Mesenchymal stem cell (in vitro differentiated cells and primary cell): ENCODE measurements around the gene TUBA4A.

Experiments
- DNase-seq: peaks from one replicate; pipeline ENCODE4 v3.0.0-alpha.2; 2013
- H2AFZ ChIP-seq: one replicate; pipeline ENCODE4 v1.6.1; 2013; ENCODE audit warnings: low read depth, mild to moderate bottlenecking, control low read depth, inconsistent platforms, low read length, moderate library complexity
- H2AK5ac ChIP-seq: 2 replicates; pipeline ENCODE4 v1.6.1; 2013; ENCODE audit warnings: low read length, moderate library complexity, mild to moderate bottlenecking, inconsistent platforms; ENCODE audit not compliant: severe bottlenecking
- H2BK120ac ChIP-seq: one replicate; pipeline ENCODE4 v1.6.1; 2013; ENCODE audit warnings: low read depth, mild to moderate bottlenecking, inconsistent platforms, low read length, moderate library complexity
- H2BK12ac ChIP-seq, 2 experiments: one replicate each; pipeline ENCODE4 v1.6.1; 2013; ENCODE audit warnings: inconsistent platforms in 2 of 2, low read length in 2 of 2, mild to moderate bottlenecking in 2 of 2, moderate library complexity in 2 of 2, control low read depth in 1 of 2
- H2BK15ac ChIP-seq: one replicate; pipeline ENCODE4 v1.6.1; 2013; ENCODE audit warnings: mild to moderate bottlenecking, low read depth, inconsistent platforms; ENCODE audit not compliant: poor library complexity, severe bottlenecking
- H2BK5ac ChIP-seq: 2 replicates; pipeline ENCODE4 v1.6.1; 2013; ENCODE audit warnings: low read depth, mild to moderate bottlenecking, low read length, control low read depth, inconsistent platforms; ENCODE audit not compliant: poor library complexity, severe bottlenecking
- H3K14ac ChIP-seq, 2 experiments: one replicate each; pipeline ENCODE4 v1.6.1; 2013; ENCODE audit warnings: inconsistent platforms in 2 of 2, low read length in 2 of 2, control low read depth in 1 of 2, mild to moderate bottlenecking in 1 of 2, moderate library complexity in 1 of 2
- H3K18ac ChIP-seq, 2 experiments: one replicate each; pipeline ENCODE4 v1.6.1; 2013; ENCODE audit warnings: inconsistent platforms in 2 of 2, low read length in 2 of 2, control low read depth in 1 of 2, low read depth in 1 of 2, mild to moderate bottlenecking in 1 of 2
- H3K23ac ChIP-seq, 2 experiments: one replicate each; pipeline ENCODE4 v1.6.1; 2013; ENCODE audit warnings: inconsistent platforms in 2 of 2, low read length in 2 of 2, mild to moderate bottlenecking in 2 of 2, moderate library complexity in 2 of 2, control low read depth in 1 of 2
- H3K27ac ChIP-seq: 2 replicates; pipeline ENCODE4 v1.5.1; 2013; ENCODE audit warnings: mild to moderate bottlenecking, moderate library complexity, low read length, control low read depth, inconsistent platforms; ENCODE audit not compliant: poor library complexity, severe bottlenecking
- H3K27me3 ChIP-seq, 2 experiments: 2 replicates each; pipeline versions ENCODE4 v1.6.1 to v1.7.0; 2013; ENCODE audit warnings: low read length in 2 of 2, mild to moderate bottlenecking in 2 of 2, moderate library complexity in 2 of 2, control low read depth in 1 of 2, inconsistent platforms in 1 of 2; ENCODE audit not compliant: control insufficient read depth in 1 of 2, insufficient read depth in 1 of 2
- H3K36me3 ChIP-seq, 2 experiments: 2 replicates each; pipeline versions ENCODE4 v1.6.1 to v1.7.0; 2013; ENCODE audit warnings: low read length in 2 of 2, control low read depth in 1 of 2, inconsistent platforms in 1 of 2, low read depth in 1 of 2, mild to moderate bottlenecking in 1 of 2; ENCODE audit not compliant: insufficient read depth in 2 of 2, control insufficient read depth in 1 of 2
- H3K4ac ChIP-seq, 2 experiments: one replicate each; pipeline ENCODE4 v1.6.1; 2013; ENCODE audit warnings: inconsistent platforms in 2 of 2, low read length in 2 of 2, mild to moderate bottlenecking in 2 of 2, moderate library complexity in 2 of 2, control low read depth in 1 of 2, low read depth in 1 of 2
- H3K4me1 ChIP-seq: 2 replicates; pipeline ENCODE4 v1.6.1; 2013; ENCODE audit warnings: low read depth, low read length, control low read depth; ENCODE audit not compliant: control insufficient read depth, insufficient read depth
- H3K4me2 ChIP-seq: 2 replicates; pipeline ENCODE4 v1.6.1; 2013; ENCODE audit warnings: low read length, mild to moderate bottlenecking, inconsistent platforms; ENCODE audit not compliant: poor library complexity, severe bottlenecking
- H3K4me3 ChIP-seq, 2 experiments: 2 replicates each; pipeline versions ENCODE4 v1.5.1 to v1.7.0; 2013; ENCODE audit warnings: low read length in 2 of 2, mild to moderate bottlenecking in 2 of 2, control low read depth in 1 of 2, low read depth in 1 of 2; ENCODE audit not compliant: insufficient read depth in 1 of 2
- H3K79me1 ChIP-seq: replicated peaks from 2 replicates; pipeline ENCODE4 v1.6.1; 2013; ENCODE audit warnings: mild to moderate bottlenecking, control low read depth, low read length, inconsistent platforms; ENCODE audit not compliant: poor library complexity, severe bottlenecking
- H3K9ac ChIP-seq: 2 replicates; pipeline ENCODE4 v1.7.0; 2013; ENCODE audit warnings: mild to moderate bottlenecking, low read length, moderate library complexity
- H3K9me3 ChIP-seq: 2 replicates; pipeline ENCODE4 v1.7.0; 2013; ENCODE audit warnings: mild to moderate bottlenecking, low read length; ENCODE audit not compliant: control insufficient read depth
- H4K8ac ChIP-seq: one replicate; pipeline ENCODE4 v1.6.1; 2013; ENCODE audit warnings: inconsistent platforms, mild to moderate bottlenecking, low read length, moderate library complexity
- H4K91ac ChIP-seq: one replicate; pipeline ENCODE4 v1.6.1; 2013; ENCODE audit warnings: mild to moderate bottlenecking, low read length, inconsistent platforms
- WGBS: methylation state at CpG from one replicate; pipeline ENCODE4 v1.1.7; 2013; ENCODE audit warnings: mixed read lengths; 5-methylcytosine and 5-hydroxymethylcytosine counted together

The TUBA4A gene

DNA sequence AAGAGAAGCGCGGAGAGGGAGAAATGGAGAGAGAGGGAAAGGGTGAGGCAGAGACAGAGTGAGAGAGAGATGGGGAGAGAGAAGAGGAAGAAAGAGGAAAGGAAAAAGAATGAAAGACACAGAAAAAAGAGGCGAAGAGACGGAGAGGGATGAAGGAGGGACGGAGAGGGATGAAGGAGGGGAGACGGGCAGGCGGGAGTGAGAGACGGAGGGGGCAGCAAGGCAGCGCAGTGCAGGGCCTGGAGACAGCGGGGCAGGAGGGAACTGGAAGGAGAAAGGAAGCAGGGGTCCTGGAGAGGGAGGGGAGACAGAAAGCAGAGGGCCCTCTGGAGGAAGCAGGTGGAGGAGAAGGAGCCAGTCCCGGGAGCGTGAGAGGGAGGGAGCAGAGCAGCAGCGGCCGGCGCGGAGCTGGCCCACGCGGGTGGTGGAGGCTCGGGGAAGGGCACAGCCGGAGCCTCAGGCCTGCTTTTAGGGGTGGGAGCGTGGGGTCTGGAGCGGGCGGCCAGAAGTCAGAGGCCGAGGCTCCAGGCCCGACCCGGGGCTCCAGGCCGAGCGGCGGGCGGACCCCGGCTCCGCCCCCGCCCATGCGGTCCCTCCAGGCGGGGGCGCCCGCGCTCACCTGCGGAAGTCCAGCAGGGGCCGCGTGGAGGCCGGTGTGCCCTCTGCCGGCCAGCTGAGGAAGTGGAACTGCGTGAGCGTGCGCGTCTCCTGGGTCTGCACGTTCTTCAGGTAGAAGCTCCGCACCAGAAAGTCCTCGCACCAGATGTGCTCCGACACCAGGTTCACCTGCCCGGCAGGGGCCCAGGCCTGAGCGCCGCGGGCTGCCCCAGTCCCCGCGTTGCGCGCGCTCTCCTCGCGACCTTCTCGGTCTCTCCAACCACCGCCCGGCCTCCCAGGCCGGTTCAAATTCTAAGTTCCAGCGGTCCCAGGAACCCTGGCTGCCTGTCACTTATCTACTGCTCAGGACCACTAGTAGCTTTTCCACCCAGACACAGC lies 40.9 kb upstream of the TUBA4A start:
- no peak overlapping the region for H3K14ac ChIP-seq
- peak overlapping the region; percentile 77 for H2AFZ ChIP-seq
- H3K4me1 ChIP-seq, result peaks cover 14% of the 10 kb centered on the region
- peak overlapping the region in 1 of 2 experiments; percentile 40 for H3K18ac ChIP-seq
- H3K4me2 ChIP-seq, result peak overlapping the region; percentile 78
- H3K9ac ChIP-seq, result peak overlapping the region; percentile 80
- H2BK15ac ChIP-seq, result peak overlapping the region; percentile 62
- H3K36me3 ChIP-seq, result no peaks in the 10 kb centered on the region
- peak overlapping the region in 1 of 2 experiments; percentile 15 for H3K4ac ChIP-seq
- no peak overlapping the region for H4K91ac ChIP-seq
- H4K8ac ChIP-seq, result peak overlapping the region; percentile 89
- H2BK5ac ChIP-seq, result no peak overlapping the region
- DNase-seq, result peak; percentile 72
- H3K9me3 ChIP-seq, result no peaks in the 10 kb centered on the region
- no peaks in the 10 kb centered on the region for H3K79me1 ChIP-seq
- WGBS, result 6% methylated on average over 63 of the region's 67 CpGs
- H3K4me3 ChIP-seq, result peak overlapping the region; percentile 62 to 76
- no peak overlapping the region for H2AK5ac ChIP-seq
- H3K27me3 ChIP-seq, result peaks cover 8 to 9% of the 10 kb centered on the region in 2 experiments
- H2BK120ac ChIP-seq, result peak overlapping the region; percentile 12
- H3K27ac ChIP-seq, result no peak overlapping the region
- H3K23ac ChIP-seq, result no peak overlapping the region
- H2BK12ac ChIP-seq, result peak overlapping the region in 1 of 2 experiments; percentile 31

DNA sequence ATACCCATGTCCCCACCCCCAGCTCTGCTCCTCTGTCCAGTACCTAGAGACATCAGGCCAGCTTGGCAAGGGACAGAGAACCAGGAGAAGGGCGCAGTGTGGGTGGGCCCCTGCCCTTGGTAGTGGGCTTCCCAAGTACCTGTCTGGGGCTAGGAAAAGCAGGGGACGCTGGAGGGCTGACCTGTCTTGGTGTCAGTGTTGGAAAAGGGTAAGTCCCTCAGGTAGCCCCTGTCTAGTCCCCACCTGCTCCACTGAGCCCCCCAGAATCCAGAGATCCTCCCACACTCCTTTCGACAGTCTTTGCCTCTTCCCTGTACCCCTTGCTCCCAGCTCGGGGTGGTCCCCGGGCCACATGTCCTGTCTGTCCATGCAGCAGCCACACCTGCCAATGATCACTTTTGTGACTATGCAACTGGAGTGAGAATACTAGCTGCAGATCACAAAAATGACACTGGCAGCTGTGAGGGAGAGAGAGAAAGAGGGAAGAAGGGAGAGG lies 40.1 kb upstream of the TUBA4A start:
- no peak overlapping the region for H2BK12ac ChIP-seq
- DNase-seq, result no peak
- peaks cover 16% of the 10 kb centered on the region for H3K4me1 ChIP-seq
- H3K27ac ChIP-seq, result no peak overlapping the region
- H2AFZ ChIP-seq, result no peak overlapping the region
- no peak overlapping the region for H3K23ac ChIP-seq
- no peak overlapping the region for H2BK120ac ChIP-seq
- H3K36me3 ChIP-seq, result no peaks in the 10 kb centered on the region
- H3K4me3 ChIP-seq, result no peak overlapping the region
- H2BK5ac ChIP-seq, result no peak overlapping the region
- no peaks in the 10 kb centered on the region for H3K27me3 ChIP-seq
- H2AK5ac ChIP-seq, result no peak overlapping the region
- H3K9me3 ChIP-seq, result no peaks in the 10 kb centered on the region
- H3K9ac ChIP-seq, result peak overlapping the region; percentile 80
- no peak overlapping the region for H3K4ac ChIP-seq
- 97% methylated on average over 5 of the region's 5 CpGs for WGBS
- H4K91ac ChIP-seq, result no peak overlapping the region
- no peak overlapping the region for H3K18ac ChIP-seq
- H4K8ac ChIP-seq, result no peak overlapping the region
- H2BK15ac ChIP-seq, result peak overlapping the region; percentile 1
- no peaks in the 10 kb centered on the region for H3K79me1 ChIP-seq
- no peak overlapping the region for H3K4me2 ChIP-seq
- H3K14ac ChIP-seq, result no peak overlapping the region

- H4K8ac ChIP-seq, result no peak overlapping the region
- no peak overlapping the region for H2BK5ac ChIP-seq
- H4K91ac ChIP-seq, result no peak overlapping the region
- no peaks in the 10 kb centered on the region for H3K36me3 ChIP-seq
- H3K27me3 ChIP-seq, result no peaks in the 10 kb centered on the region
- H2AK5ac ChIP-seq, result no peak overlapping the region
- H3K4me1 ChIP-seq, result peaks cover 14% of the 10 kb centered on the region
- H3K4ac ChIP-seq, result no peak overlapping the region
- H3K4me3 ChIP-seq, result no peak overlapping the region
- no peak overlapping the region for H3K9ac ChIP-seq
- WGBS, result 99% methylated on average over 9 of the region's 9 CpGs
- H3K18ac ChIP-seq, result no peak overlapping the region
- no peaks in the 10 kb centered on the region for H3K9me3 ChIP-seq
- no peak overlapping the region for H2BK15ac ChIP-seq
- no peaks in the 10 kb centered on the region for H3K79me1 ChIP-seq
- H3K27ac ChIP-seq, result no peak overlapping the region
- H3K14ac ChIP-seq, result no peak overlapping the region
- no peak overlapping the region for H3K4me2 ChIP-seq
- no peak for DNase-seq
- H2AFZ ChIP-seq, result no peak overlapping the region
- H2BK120ac ChIP-seq, result no peak overlapping the region
- H3K23ac ChIP-seq, result no peak overlapping the region
- H2BK12ac ChIP-seq, result no peak overlapping the region
Observed at GRCh38 chr2:219292616-219293015, 38.9 kb upstream of the TUBA4A start.

DNA sequence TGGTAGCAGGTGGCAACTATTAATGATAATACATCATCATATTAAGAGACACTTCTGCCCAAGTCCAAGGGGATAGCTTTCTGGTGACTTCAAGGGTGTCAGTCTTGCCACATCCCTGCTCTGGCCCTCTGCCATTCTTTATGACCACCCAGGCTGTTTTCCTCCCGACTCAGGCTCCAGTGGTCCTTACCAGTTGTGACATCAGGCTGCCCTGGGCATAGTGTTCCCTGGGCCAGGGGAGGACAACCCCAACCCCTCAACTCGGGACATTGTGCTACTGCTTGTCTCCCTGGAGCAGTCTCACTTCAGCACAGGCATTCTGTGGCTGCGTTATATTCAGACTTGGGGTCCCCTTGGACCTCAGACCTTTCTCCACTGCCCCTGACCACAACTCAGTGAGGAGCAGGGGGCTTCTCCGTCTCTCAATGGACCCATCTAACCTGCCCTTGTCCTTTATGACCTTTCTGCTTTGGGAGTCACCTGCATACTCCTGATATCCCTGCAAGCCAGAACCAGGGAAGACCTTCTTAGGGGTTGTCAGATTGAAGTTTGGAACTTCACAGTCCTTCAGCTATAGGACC lies 38.3 kb upstream of the TUBA4A start:
- Histone ChIP-seq H2BK5ac (no peak overlapping the region), H3K4me3 (no peak overlapping the region), H3K27me3 (no peaks in the 10 kb centered on the region), H3K27ac (no peak overlapping the region), H3K9ac (no peak overlapping the region), H2BK12ac (no peak overlapping the region), H3K36me3 (peaks cover 0 to under 1% of the 10 kb centered on the region in 2 experiments), H3K4me1 (peaks cover 14% of the 10 kb centered on the region), H3K79me1 (no peaks in the 10 kb centered on the region), H4K91ac (no peak overlapping the region), H4K8ac (no peak overlapping the region), H3K14ac (no peak overlapping the region), H3K23ac (no peak overlapping the region), H3K4me2 (no peak overlapping the region), H3K4ac (no peak overlapping the region), H2AK5ac (no peak overlapping the region), H3K9me3 (no peaks in the 10 kb centered on the region), H2AFZ (no peak overlapping the region), H2BK120ac (no peak overlapping the region), H2BK15ac (no peak overlapping the region), H3K18ac (no peak overlapping the region)
- DNase-seq, result no peak
- 85% methylated on average over 4 of the region's 4 CpGs for WGBS
